MM.1S (cell line): ENCODE measurements around the gene CAMKK2.

Experiments used
- CTCF ChIP-seq: fragments of 300-600 bp; sonication (generic); IDR thresholded peaks from 2 replicates; pipeline ENCODE4 v1.5.1; 2016; ENCODE audit warnings: antibody characterized with exemption, low read length, mixed read lengths
- EZH2 ChIP-seq: fragments of 300-600 bp; sonication (generic); optimal IDR thresholded peaks from 2 replicates; pipeline ENCODE3; 2017; ENCODE audit warnings: low read depth, mild to moderate bottlenecking, antibody characterized with exemption, low read length, mixed read lengths
- EZH2phosphoT487 ChIP-seq: fragments of 300-600 bp; sonication (generic); IDR thresholded peaks from 2 replicates; pipeline ENCODE4 v1.6.1; 2018; ENCODE audit warnings: antibody characterized with exemption, low read length

GRCh38 chr12:121228919-121229665 is 67.4 kb downstream of the CAMKK2 start:
- TF ChIP-seq CTCF (no peak), EZH2phosphoT487 (no peak), EZH2 (no peak)
